Stimulated activated CD8-positive, alpha-beta memory T cell treated with anti-CD3 and anti-CD28 coated beads, Interleukin-15, amount 100 ng/mL, for 48 hours (primary cell): Measurements from ENCODE around the gene CST2.
"Not testable (repeated sequence)": the region's sequence is repeated elsewhere in the genome, so short reads cannot be mapped to it uniquely, and the experiment has no call there.

Source experiments
- DNase-seq, 2 donors: peaks; one replicate each; pipeline ENCODE4 v3.0.0-alpha.2; 2020; ENCODE audit warnings: low read depth in 2 of 2

The CST2 gene

GRCh38 chr20:23826541-23827021 lies at the start of gene CST2:
CST2 (minus strand) TSS chr20:23826729; CDS start chr20:23826660, 69 bp downstream.
- no peak for DNase-seq

GRCh38 chr20:23875606-23876237 lies 49.2 kb upstream of the CST2 start:
- no peak for DNase-seq

GRCh38 chr20:23874747-23875146 lies 48.2 kb upstream of the CST2 start:
- DNase-seq: no peak

GRCh38 chr20:23873370-23874015 lies 47.0 kb upstream of the CST2 start:
- no peak for DNase-seq

- no peak for DNase-seq
These were observed 45.5 kb upstream of the CST2 start for GRCh38 chr20:23872065-23872464.

- DNase-seq: no peak
These were observed 43.9 kb upstream of the CST2 start for GRCh38 chr20:23870461-23870860.

- no peak for DNase-seq
These were observed 43.0 kb upstream of the CST2 start for GRCh38 chr20:23869520-23869919.

- no peak for DNase-seq
These were observed 41.8 kb upstream of the CST2 start for GRCh38 chr20:23868321-23868720.

GRCh38 chr20:23867152-23867776 lies 40.7 kb upstream of the CST2 start:
- DNase-seq: no peak

- not testable (repeated sequence) for DNase-seq
These were observed 34.2 kb upstream of the CST2 start for GRCh38 chr20:23860771-23861170.

GRCh38 chr20:23857962-23858595 lies 31.6 kb upstream of the CST2 start:
- DNase-seq: no peak

- no peak for DNase-seq
These were observed 30.2 kb upstream of the CST2 start for GRCh38 chr20:23856736-23857135.

- DNase-seq: no peak
These were observed 29.7 kb upstream of the CST2 start for GRCh38 chr20:23856226-23856625.

GRCh38 chr20:23841693-23842092 lies 15.2 kb upstream of the CST2 start:
- no peak for DNase-seq

- DNase-seq: no peak
These were observed 9.2 kb upstream of the CST2 start for GRCh38 chr20:23835716-23836115.

GRCh38 chr20:23832775-23833513 lies 6.4 kb upstream of the CST2 start:
- no peak for DNase-seq

- not testable (repeated sequence) for DNase-seq
These were observed 5.4 kb upstream of the CST2 start for GRCh38 chr20:23831961-23832360.

- no peak for DNase-seq
These were observed 2.8 kb downstream of the CST2 start for GRCh38 chr20:23823621-23824324.

GRCh38 chr20:23823111-23823510 lies 3.4 kb downstream of the CST2 start:
- DNase-seq: no peak

GRCh38 chr20:23820493-23820892 lies 6.0 kb downstream of the CST2 start:
- DNase-seq: no peak

- DNase-seq: not testable (repeated sequence)
These were observed 15.0 kb downstream of the CST2 start for GRCh38 chr20:23811559-23811958.
